HG03097 (cell line): ENCODE results near the gene KIAA1671.

Source experiments
- ATAC-seq: cut with Tn5 transposase; IDR thresholded peaks from one replicate; pipeline ENCODE4 v1.9.1; 2021; ENCODE audit not compliant: unreplicated experiment, low FRiP score

KIAA1671 gene

DNA sequence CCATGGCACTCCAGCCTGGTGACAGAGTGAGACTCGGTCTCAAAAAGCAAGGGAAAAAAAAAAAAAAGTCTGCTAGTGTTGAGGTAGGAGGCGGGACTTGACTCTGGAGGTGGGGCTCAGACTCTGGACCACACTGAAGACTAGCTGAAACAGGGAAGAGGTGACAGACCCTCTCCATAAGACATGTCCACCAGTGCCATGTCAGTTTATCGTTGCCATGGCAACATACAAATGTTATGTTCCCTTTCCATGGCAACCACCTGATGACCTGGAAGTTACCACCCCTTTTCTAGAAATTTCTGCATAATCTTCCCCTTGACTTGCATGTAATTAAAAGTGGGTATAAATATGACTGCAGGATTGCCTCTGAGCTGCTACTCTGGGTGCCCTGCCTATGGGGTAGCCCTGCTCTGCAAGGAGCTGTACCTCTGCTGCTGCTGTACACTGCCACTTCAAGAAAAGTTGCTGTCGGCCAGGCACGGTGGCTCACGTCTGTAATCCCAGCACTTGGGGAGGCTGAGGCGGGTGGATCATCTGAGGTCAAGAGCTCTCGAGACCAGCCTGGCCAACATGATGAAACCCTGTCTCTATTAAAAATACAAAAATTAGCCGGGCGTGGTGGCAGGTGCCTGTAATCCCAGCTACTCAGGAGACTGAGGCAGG lies 55.1 kb downstream of the KIAA1671 start:
- no peak for ATAC-seq

- no peak for ATAC-seq
Measured at GRCh38 chr22:25008666-25009065, 56.1 kb downstream of the KIAA1671 start.

GRCh38 chr22:25012741-25013143 lies 60.2 kb downstream of the KIAA1671 start:
- ATAC-seq, result no peak

- no peak for ATAC-seq
Measured at GRCh38 chr22:25013607-25014006, 61.1 kb downstream of the KIAA1671 start.

DNA sequence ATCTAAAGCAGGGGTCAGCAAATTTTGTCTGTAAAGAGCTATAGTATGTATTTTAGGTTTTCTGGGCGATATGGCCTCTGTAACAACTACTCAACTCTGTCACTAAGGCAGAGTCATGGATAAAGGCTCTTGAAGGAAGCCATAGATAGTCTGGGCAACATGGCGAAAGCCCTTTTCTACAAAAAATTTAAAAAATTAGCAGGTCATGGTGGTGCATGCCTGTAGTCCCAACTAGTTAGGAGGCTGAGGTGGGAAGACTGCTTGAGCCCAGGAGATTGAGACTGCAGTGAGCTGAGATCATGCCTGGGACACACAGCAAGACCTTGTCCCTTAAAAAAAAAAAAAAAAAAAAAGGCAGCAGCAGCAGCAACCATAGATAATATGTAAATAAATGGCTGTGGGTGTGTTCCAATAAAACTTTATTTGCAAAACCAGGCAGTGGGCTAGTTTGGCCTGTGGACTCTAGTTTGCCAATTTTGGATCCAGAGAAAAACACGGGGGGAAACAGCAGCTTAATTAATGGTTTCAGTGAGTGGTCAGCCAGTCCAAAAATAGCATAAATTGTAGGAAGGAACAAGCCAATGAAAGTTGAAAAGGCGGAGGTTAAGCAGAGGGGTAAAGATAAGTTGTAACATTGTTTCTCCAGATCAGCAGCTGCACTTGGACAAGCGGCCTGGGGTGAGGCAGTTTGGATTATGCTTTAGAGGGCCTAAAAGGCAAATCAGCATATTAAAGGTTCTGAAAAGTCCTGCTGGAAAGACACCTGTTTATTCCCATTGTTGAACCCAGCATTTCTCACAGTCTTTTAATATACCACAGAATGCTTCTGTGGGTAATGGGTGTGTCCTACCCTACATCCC lies 62.6 kb downstream of the KIAA1671 start:
- ATAC-seq, result no peak

DNA sequence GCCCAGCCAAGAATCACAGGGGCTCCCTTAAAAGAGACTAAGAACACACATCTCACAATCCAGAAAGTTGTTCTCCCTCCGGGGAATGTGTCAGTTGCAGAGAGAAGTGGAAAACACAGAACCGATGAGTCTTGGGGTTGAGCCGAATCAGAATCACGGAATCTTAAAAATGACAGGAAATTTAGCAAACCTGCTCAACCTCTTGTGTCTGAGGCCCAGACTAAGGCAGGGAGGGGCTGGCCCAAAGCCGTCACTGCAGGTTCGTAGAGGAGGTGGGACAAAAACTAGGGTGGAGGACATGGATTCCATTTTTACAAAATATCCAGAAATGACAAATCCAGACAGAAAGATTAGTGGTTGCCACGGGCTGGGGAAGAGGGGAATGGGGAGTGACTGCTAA lies 63.8 kb downstream of the KIAA1671 start:
- ATAC-seq, result no peak

GRCh38 chr22:25018009-25018408 lies 65.5 kb downstream of the KIAA1671 start:
- no peak for ATAC-seq

GRCh38 chr22:25019427-25020184 lies 67.1 kb downstream of the KIAA1671 start:
- ATAC-seq, result no peak

DNA sequence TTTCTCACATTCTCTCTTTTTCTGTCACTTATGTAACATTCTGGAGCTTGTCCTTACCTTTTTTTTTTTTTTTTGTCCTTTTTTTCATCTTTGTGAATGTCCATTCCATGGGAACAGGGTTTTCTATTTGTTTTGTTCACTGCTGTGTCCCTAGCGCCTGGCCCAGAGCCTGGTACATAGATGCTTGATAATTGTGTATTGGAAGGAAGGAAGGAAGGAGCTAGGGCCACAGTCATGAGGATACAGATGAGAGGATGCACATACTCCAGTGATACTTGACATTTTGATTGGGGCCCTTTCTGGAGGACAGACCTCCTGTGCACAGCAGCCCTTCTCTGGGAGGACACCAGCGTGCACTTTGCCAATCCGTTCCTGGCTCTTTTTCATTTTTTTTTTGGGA lies 68.9 kb downstream of the KIAA1671 start:
- no peak for ATAC-seq

- ATAC-seq, result no peak
Measured at GRCh38 chr22:25021976-25022711, 69.6 kb downstream of the KIAA1671 start.

DNA sequence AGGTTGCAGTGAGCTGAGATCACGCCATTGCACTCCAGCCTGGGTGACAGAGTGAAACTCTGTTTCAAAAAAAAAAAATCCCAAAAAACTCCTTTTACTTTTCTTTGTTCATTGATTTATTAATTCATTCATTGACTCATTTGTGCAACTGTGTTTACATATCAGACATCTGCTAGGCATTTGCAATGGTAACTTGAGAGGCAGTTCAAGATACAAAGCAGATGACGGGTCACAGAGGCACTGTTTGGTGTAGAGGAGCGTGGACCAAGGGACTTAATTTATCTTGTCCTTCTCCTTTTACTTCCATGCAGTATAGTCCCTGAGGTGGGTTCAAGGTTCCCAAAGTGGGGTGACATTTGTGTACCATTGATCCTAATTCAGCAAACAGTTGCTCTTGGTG lies 71.4 kb downstream of the KIAA1671 start:
- ATAC-seq, result no peak

GRCh38 chr22:25024895-25025294 lies 72.4 kb downstream of the KIAA1671 start:
- ATAC-seq, result no peak

DNA sequence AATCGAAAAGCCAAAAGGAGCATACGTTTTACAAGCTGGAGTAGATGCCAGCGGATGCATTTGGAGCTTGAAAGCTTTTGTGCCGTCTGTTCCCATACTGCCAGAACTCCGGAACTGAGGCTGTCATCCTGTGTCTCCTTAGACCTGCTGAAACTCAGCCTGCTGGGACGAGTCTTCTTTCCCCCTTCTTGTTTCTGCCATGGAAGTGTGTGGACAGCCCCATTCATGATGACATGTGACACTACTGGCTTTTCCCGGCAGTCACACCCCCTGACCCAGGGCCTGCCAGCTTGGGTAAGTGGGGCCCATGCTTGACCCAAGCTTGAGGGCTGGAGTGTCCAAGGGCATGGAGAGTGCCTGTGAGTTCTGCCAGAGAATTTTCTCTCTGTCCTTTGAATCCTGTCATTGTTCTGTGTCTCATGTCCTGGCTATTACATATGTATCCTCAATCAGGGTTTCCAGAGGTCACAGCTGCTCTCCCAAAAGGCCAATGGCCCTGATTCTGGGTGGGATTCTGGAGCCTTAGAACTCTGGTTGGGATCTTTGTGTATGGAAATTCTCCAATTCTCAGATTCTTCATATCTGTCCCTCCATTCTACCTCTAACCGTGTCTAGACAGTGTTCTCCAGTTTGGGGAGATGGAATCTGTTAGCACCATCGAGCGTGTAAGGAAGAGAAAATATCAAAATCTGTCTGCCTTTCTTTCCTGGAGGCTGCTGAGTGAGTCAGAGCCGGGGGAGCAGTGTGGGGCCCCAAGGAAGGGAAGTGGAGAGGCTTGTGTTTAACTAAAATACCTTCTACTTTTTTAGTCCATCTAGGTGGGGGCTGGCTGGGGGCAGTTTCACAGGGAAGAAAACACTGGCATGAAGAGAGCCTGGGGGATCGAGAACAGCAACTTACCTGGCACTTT lies 73.2 kb downstream of the KIAA1671 start:
- ATAC-seq, result no peak

DNA sequence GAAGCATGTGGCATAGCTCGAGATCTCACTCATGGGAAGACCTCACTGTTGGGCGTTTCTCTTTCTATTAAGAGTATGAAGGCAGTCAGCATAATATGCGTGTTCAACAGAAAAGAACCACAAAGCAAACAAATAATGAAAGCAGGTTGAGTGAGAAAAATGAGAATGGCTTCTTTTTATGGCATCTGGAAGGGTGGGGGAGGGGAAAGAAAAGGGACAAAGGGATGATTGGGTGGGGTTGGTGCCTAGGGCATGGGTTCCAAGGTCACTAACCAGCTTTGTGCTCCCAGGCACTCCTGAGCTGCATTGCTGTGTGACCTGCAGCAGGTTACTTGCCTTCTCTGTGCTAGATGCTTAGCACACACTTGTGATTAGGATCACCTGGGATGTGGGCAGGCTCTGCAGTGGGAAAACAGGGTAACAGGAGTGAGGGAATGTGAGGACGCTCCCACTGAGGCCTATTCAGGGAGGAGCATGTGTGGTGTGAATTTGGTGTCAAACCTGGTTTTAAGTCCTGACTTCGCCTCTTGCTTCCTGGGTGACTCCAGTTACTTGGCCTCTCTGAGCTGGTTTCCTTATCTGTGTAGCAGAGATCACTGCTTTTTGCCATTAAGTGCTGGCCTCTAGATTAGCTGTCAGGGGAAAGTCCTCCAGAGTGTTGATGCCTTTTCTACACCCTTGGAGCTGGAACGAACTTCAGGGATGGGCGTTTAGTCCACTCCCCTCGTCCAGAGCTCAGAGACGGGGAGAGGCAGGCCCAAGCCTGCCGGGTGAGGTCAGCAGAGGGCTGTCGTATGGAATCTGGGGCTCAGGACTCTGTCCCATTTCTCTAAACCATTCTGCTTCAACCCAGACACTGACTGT lies 74.8 kb downstream of the KIAA1671 start:
- ATAC-seq, result no peak

DNA sequence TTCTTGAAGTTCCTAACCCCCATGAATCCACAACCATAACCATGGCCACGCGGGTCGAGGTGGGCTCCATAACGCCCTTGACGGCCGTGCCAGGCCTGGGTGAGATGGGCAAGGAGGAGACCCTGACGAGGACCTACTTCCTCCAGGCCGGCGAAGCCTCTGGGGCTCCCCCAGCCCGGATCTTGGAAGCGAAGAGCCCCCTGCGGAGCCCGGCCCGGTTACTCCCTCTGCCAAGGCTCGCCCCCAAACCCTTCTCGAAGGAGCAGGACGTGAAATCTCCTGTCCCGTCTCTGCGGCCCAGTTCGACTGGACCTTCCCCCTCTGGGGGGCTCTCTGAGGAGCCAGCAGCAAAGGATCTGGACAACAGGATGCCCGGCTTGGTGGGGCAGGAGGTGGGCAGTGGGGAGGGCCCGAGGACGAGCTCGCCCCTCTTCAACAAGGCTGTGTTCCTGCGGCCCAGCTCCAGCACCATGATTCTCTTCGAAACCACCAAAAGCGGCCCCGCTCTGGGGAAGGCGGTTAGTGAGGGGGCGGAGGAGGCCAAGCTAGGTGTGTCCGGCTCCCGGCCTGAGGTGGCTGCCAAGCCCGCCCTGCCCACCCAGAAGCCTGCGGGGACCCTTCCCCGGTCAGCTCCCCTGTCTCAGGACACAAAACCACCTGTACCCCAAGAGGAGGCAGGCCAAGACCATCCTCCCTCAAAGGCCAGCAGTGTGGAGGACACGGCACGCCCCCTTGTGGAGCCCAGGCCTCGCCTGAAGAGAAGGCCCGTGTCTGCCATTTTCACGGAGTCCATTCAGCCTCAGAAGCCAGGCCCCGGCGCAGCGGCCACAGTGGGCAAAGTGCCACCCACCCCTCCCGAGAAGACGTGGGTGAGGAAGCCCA lies 75.7 kb downstream of the KIAA1671 start:
- no peak for ATAC-seq

DNA sequence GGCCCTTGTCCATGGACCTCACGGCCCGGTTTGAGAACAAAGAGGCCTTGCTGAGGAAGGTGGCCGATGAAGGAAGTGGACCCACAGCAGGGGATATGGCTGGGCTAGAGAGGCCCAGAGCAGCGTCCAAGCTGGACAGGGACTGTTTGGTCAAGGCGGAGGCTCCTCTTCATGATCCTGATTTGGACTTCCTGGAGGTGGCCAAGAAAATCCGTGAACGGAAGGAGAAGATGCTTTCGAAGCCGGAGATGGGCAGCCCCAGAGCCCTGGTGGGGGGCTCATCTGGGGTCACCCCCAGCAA lies 76.3 kb downstream of the KIAA1671 start:
- ATAC-seq, result no peak

GRCh38 chr22:25029181-25029580 lies 76.7 kb downstream of the KIAA1671 start:
- no peak for ATAC-seq

DNA sequence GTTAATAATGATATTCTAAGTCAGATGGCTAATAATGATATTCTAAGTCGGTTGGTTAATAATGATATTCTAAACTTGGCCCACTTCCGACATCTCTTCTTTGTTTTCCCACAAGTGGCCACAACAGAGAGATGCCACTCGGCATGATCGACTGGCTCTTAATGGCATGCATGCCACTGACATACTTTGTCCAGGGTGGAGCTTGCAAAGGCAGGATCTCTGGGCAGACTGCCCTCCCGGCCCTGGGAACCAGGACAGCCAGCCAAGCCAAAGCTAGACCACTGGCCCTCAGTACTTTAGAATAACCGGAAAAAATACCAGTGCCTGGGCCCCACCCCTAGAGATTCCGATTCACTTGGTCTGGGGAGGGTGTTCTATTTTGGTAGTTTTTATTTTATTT lies 78.1 kb downstream of the KIAA1671 start:
- ATAC-seq, result no peak
